K562 (cell line): Measurements from ENCODE around the gene ACTBL2.
"Not testable (repeated sequence)": the region's sequence is repeated elsewhere in the genome, so short reads cannot be mapped to it uniquely, and the experiment has no call there.

Experiments used
- ESRRB ChIP-seq: fragments of 250-450 bp; sonication (Bioruptor Pico); IDR thresholded peaks from 2 replicates; pipeline ENCODE4 v1.5.0; 2020; ENCODE audit warnings: mild to moderate bottlenecking, moderate library complexity, borderline replicate concordance
- ETS2 ChIP-seq: IDR thresholded peaks from 2 replicates; pipeline ENCODE4 v1.6.1; 2016; ENCODE audit warnings: borderline replicate concordance, missing genetic modification characterization, mild to moderate bottlenecking, moderate library complexity, missing compliant biosample characterization; ENCODE audit not compliant: poor library complexity, severe bottlenecking
- MEIS2 ChIP-seq: fragments of 450-650 bp; IDR thresholded peaks from 2 replicates; pipeline ENCODE4 v1.6.1; 2014; ENCODE audit warnings: mild to moderate bottlenecking; ENCODE audit not compliant: partially characterized antibody
- MXI1 ChIP-seq: IDR thresholded peaks from 2 replicates; pipeline ENCODE4 v1.6.1; 2011; ENCODE audit warnings: low read depth, mild to moderate bottlenecking, improper control_type of control experiment, low read length
- POLR2AphosphoS2 ChIP-seq: IDR thresholded peaks from 2 replicates; pipeline ENCODE4 v1.6.1; 2012; ENCODE audit warnings: low read length, improper control_type of control experiment
- PTTG1 ChIP-seq: fragments of 450-650 bp; IDR thresholded peaks from 2 replicates; pipeline ENCODE4 v1.6.1; 2016; ENCODE audit warnings: low read depth, mild to moderate bottlenecking, missing genetic modification characterization, missing compliant biosample characterization
- SMAD1 ChIP-seq: fragments of 150-350 bp; IDR thresholded peaks from 2 replicates; pipeline ENCODE4 v1.6.1; 2014; ENCODE audit warnings: low read length, low read depth; ENCODE audit not compliant: partially characterized antibody
- SMARCA5 ChIP-seq: fragments of 450-650 bp; IDR thresholded peaks from 2 replicates; pipeline ENCODE4 v1.6.1; 2016
- TEAD4 ChIP-seq, 2 experiments: sonication (generic) in 1 of 2; formaldehyde crosslinking in 1 of 2; IDR thresholded peaks; 2 replicates each; pipeline versions ENCODE4 v1.6.1 to v1.8.0; 2012 to 2022; ENCODE audit warnings: borderline replicate concordance in 1 of 2, inconsistent platforms in 1 of 2, low read length in 1 of 2, mild to moderate bottlenecking in 1 of 2, missing genetic modification reagents in 1 of 2
- ZKSCAN3 ChIP-seq: fragments of 250-450 bp; sonication (Bioruptor Pico); IDR thresholded peaks from 2 replicates; pipeline ENCODE4 v1.4.0; 2020
- TF ChIP-seq, protein P1 (sequence below): fragments of 250-450 bp; sonication (Bioruptor Pico); IDR thresholded peaks from 2 replicates; pipeline ENCODE4 v1.8.0; 2022; ENCODE audit warnings: moderate library complexity, mild to moderate bottlenecking, inconsistent platforms
- TF ChIP-seq, protein P2 (sequence below): fragments of 150-350 bp; conservative IDR thresholded peaks from 2 replicates; pipeline ENCODE4 v1.6.1; 2014; ENCODE audit warnings: low read length

DNA sequence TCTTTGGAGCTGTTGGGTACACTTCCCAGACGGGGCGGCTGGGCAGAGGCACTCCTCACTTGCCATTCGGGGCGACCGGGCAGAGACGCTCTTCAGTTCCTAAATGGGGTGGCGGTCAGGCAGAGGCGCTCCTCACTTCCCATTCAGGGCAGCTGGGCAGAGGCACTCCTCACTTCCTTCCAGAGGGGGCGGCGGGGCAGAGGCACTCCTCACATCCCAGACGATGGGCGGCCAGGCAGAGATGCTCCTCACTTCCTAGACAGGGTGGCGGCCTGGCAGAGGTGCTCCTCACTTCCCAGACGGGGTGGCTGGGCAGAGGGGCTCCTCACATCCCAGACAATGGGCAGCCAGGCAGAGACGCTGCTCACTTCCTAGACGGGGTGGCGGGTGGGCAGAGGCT is 35.8 kb upstream of the ACTBL2 start:
- not testable (repeated sequence) for TF ChIP-seq PTTG1 (tag); MXI1; ZKSCAN3; ESRRB (CRISPR knock-in tag); TEAD4 (IDR thresholded peaks at IDR 0.05; ENCODE audit: low read length); TEAD4 (CRISPR knock-in tag; IDR thresholded peaks at IDR 0.05; ENCODE audit: borderline replicate concordance); SMARCA5; SMAD1; MEIS2; ETS2 (tag); POLR2AphosphoS2
- TF ChIP-seq, protein P1, sequence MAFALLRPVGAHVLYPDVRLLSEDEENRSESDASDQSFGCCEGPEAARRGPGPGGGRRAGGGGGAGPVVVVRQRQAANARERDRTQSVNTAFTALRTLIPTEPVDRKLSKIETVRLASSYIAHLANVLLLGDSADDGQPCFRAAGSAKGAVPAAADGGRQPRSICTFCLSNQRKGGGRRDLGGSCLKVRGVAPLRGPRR (CRISPR knock-in tag), result not testable (repeated sequence)
- TF ChIP-seq, protein P2, sequence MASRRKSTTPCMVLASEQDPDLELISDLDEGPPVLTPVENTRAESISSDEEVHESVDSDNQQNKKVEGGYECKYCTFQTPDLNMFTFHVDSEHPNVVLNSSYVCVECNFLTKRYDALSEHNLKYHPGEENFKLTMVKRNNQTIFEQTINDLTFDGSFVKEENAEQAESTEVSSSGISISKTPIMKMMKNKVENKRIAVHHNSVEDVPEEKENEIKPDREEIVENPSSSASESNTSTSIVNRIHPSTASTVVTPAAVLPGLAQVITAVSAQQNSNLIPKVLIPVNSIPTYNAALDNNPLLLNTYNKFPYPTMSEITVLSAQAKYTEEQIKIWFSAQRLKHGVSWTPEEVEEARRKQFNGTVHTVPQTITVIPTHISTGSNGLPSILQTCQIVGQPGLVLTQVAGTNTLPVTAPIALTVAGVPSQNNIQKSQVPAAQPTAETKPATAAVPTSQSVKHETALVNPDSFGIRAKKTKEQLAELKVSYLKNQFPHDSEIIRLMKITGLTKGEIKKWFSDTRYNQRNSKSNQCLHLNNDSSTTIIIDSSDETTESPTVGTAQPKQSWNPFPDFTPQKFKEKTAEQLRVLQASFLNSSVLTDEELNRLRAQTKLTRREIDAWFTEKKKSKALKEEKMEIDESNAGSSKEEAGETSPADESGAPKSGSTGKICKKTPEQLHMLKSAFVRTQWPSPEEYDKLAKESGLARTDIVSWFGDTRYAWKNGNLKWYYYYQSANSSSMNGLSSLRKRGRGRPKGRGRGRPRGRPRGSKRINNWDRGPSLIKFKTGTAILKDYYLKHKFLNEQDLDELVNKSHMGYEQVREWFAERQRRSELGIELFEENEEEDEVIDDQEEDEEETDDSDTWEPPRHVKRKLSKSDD, result not testable (repeated sequence)
